H9 (cell line): ENCODE data around the gene COL23A1. TPM values are rescaled to one million over a fixed set of nuclear protein-coding genes. Genes with fewer than 3 reads are reported as not detected.
A peak's percentile ranks its signal among the peaks of the same experiment; 100 is the strongest.

Source experiments
- DNase-seq: peaks from one replicate; pipeline ENCODE4 v3.0.0-alpha.2; 2017
- H2AFZ ChIP-seq: one replicate; pipeline ENCODE4 v1.6.1; 2013; ENCODE audit warnings: mild to moderate bottlenecking, low read length, control low read depth, moderate library complexity
- H2AK5ac ChIP-seq: 2 replicates; pipeline ENCODE4 v1.6.1; 2013; ENCODE audit warnings: low read length, control low read depth, mixed read lengths; ENCODE audit not compliant: insufficient read length
- H2BK120ac ChIP-seq: one replicate; pipeline ENCODE4 v1.6.1; 2013; ENCODE audit warnings: low read depth, mild to moderate bottlenecking, low read length, control low read depth, inconsistent platforms; ENCODE audit not compliant: poor library complexity, severe bottlenecking
- H2BK12ac ChIP-seq: 2 replicates; pipeline ENCODE4 v1.6.1; 2013; ENCODE audit warnings: low read length, control low read depth, mixed read lengths, low read depth; ENCODE audit not compliant: insufficient read length
- H2BK15ac ChIP-seq: 2 replicates; pipeline ENCODE4 v1.6.1; 2013; ENCODE audit warnings: low read depth, low read length, control low read depth
- H2BK20ac ChIP-seq: one replicate; pipeline ENCODE4 v1.6.1; 2013; ENCODE audit warnings: low read depth, mild to moderate bottlenecking, low read length, control low read depth, inconsistent platforms; ENCODE audit not compliant: poor library complexity, severe bottlenecking
- H2BK5ac ChIP-seq: 2 replicates; pipeline ENCODE4 v1.6.1; 2013; ENCODE audit warnings: low read length, control low read depth, mixed read lengths; ENCODE audit not compliant: insufficient read length
- H3K14ac ChIP-seq: 2 replicates; pipeline ENCODE4 v1.6.1; 2013; ENCODE audit warnings: low read length, control low read depth; ENCODE audit not compliant: insufficient read depth
- H3K18ac ChIP-seq: 2 replicates; pipeline ENCODE4 v1.6.1; 2013; ENCODE audit warnings: low read depth, mild to moderate bottlenecking, mixed read lengths, low read length, control low read depth; ENCODE audit not compliant: insufficient read length
- H3K23ac ChIP-seq: 2 replicates; pipeline ENCODE4 v1.6.1; 2013; ENCODE audit warnings: low read length, control low read depth, mixed read lengths, low read depth; ENCODE audit not compliant: insufficient read length
- H3K23me2 ChIP-seq: 2 replicates; pipeline ENCODE4 v1.6.1; 2013; ENCODE audit warnings: low read depth, mild to moderate bottlenecking, mixed read lengths, low read length, control low read depth; ENCODE audit not compliant: insufficient read length, poor library complexity, severe bottlenecking
- H3K27ac ChIP-seq: 2 replicates; pipeline ENCODE4 v1.5.1; 2013; ENCODE audit warnings: low read length, control low read depth, mixed read lengths, low read depth; ENCODE audit not compliant: insufficient read length
- H3K27me3 ChIP-seq: 2 replicates; pipeline ENCODE4 v1.6.1; 2013; ENCODE audit warnings: low read length, control low read depth, inconsistent platforms; ENCODE audit not compliant: insufficient read depth
- H3K4ac ChIP-seq: 2 replicates; pipeline ENCODE4 v1.6.1; 2013; ENCODE audit warnings: low read depth, mild to moderate bottlenecking, control low read depth, inconsistent platforms, low read length, moderate library complexity
- H3K4me1 ChIP-seq: 2 replicates; pipeline ENCODE4 v1.6.1; 2013; ENCODE audit warnings: low read length, control low read depth, inconsistent platforms; ENCODE audit not compliant: insufficient read depth
- H3K4me2 ChIP-seq: 2 replicates; pipeline ENCODE4 v1.6.1; 2013; ENCODE audit warnings: low read length, control low read depth, mixed read lengths; ENCODE audit not compliant: insufficient read length, insufficient read depth
- H3K56ac ChIP-seq: 2 replicates; pipeline ENCODE4 v1.6.1; 2013; ENCODE audit warnings: low read depth, mild to moderate bottlenecking, mixed read lengths, low read length, control low read depth; ENCODE audit not compliant: insufficient read length
- H3K79me1 ChIP-seq: 2 replicates; pipeline ENCODE4 v1.6.1; 2013; ENCODE audit warnings: low read depth, mild to moderate bottlenecking, moderate library complexity, low read length, control low read depth, inconsistent platforms; ENCODE audit not compliant: insufficient read depth, poor library complexity, severe bottlenecking
- H3K79me2 ChIP-seq: 2 replicates; pipeline ENCODE4 v1.6.1; 2013; ENCODE audit warnings: low read length, control low read depth, inconsistent platforms; ENCODE audit not compliant: insufficient read depth
- H3K9ac ChIP-seq: 2 replicates; pipeline ENCODE4 v1.6.1; 2013; ENCODE audit warnings: low read length, control low read depth, mixed read lengths; ENCODE audit not compliant: insufficient read length; ENCODE audit errors: extremely low read depth
- H3K9me3 ChIP-seq: one replicate; pipeline ENCODE4 v1.6.1; 2013; ENCODE audit warnings: low read depth, low read length, inconsistent platforms; ENCODE audit not compliant: control insufficient read depth
- H3T11ph ChIP-seq: one replicate; pipeline ENCODE4 v1.6.1; 2013; ENCODE audit warnings: mild to moderate bottlenecking, low read length, control low read depth, inconsistent platforms
- H4K20me1 ChIP-seq: one replicate; pipeline ENCODE4 v1.6.1; 2013; ENCODE audit not compliant: control insufficient read depth, insufficient read length, insufficient read depth
- H4K5ac ChIP-seq: 2 replicates; pipeline ENCODE4 v1.6.1; 2013; ENCODE audit warnings: low read depth, mild to moderate bottlenecking, mixed read lengths, low read length, control low read depth; ENCODE audit not compliant: insufficient read length
- H4K8ac ChIP-seq: replicated peaks from 2 replicates; pipeline ENCODE4 v1.6.1; 2013; ENCODE audit warnings: low read length, control low read depth, mixed read lengths, low read depth; ENCODE audit not compliant: insufficient read length
- H4K91ac ChIP-seq: 2 replicates; pipeline ENCODE4 v1.6.1; 2013; ENCODE audit warnings: low read depth, mild to moderate bottlenecking, moderate library complexity, mixed read lengths, low read length, control low read depth; ENCODE audit not compliant: insufficient read length
- H3K27ac Mint-ChIP-seq, 3 experiments: 2 replicates in 2 of 3; 3 replicates in 1 of 3; pipeline ENCODE4 v1.8.0; 2020 to 2021; ENCODE audit warnings: mixed read lengths in 3 of 3, mild to moderate bottlenecking in 1 of 3, moderate library complexity in 1 of 3
- H3K27me3 Mint-ChIP-seq: 2 replicates; pipeline ENCODE4 v1.8.0; 2021; ENCODE audit warnings: low read depth, mild to moderate bottlenecking, moderate library complexity, mixed read lengths
- H3K36me3 Mint-ChIP-seq, 3 experiments: 2 replicates in 2 of 3; 3 replicates in 1 of 3; pipeline ENCODE4 v1.8.0; 2020 to 2021; ENCODE audit warnings: low read depth in 3 of 3, mixed read lengths in 3 of 3; ENCODE audit not compliant: insufficient read depth in 1 of 3
- H3K4me1 Mint-ChIP-seq, 2 experiments: 2 replicates each; pipeline ENCODE4 v1.8.0; 2020; ENCODE audit warnings: mixed read lengths in 2 of 2
- H3K4me3 Mint-ChIP-seq, 2 experiments: 2 replicates in 1 of 2; 3 replicates in 1 of 2; pipeline ENCODE4 v1.8.0; 2020 to 2021; ENCODE audit warnings: mild to moderate bottlenecking in 2 of 2, mixed read lengths in 2 of 2, moderate library complexity in 1 of 2
- H3K9me3 Mint-ChIP-seq, 2 experiments: 2 replicates in 1 of 2; 3 replicates in 1 of 2; pipeline ENCODE4 v1.8.0; 2020; ENCODE audit warnings: mild to moderate bottlenecking in 2 of 2, mixed read lengths in 2 of 2, moderate library complexity in 1 of 2
- WGBS: extraction: QIAGEN DNeasy Blood & Tissue Kit; methylation state at CpG from one replicate; pipeline ENCODE4 v1.1.7; 2013; ENCODE audit warnings: missing lambda C conversion rate, low lambda C conversion rate, mixed read lengths; ENCODE audit not compliant: insufficient read length; ENCODE audit errors: extremely low coverage; 5-methylcytosine and 5-hydroxymethylcytosine counted together
- total RNA-seq: library from RNA; stranded (reverse); gene quantifications from 2 replicates; pipeline ENCODE4 v1.2.1, GENCODE V29; 2021
- TF ChIP-seq, protein P1 (sequence below): fragments of 200-600 bp; sonication (generic); conservative IDR thresholded peaks from 3 replicates; pipeline ENCODE4 v1.8.0; 2021; ENCODE audit warnings: antibody characterized with exemption, mild to moderate bottlenecking

The COL23A1 gene
- total RNA-seq, 1 experiment from 2014 or later, result 2.6 TPM

DNA sequence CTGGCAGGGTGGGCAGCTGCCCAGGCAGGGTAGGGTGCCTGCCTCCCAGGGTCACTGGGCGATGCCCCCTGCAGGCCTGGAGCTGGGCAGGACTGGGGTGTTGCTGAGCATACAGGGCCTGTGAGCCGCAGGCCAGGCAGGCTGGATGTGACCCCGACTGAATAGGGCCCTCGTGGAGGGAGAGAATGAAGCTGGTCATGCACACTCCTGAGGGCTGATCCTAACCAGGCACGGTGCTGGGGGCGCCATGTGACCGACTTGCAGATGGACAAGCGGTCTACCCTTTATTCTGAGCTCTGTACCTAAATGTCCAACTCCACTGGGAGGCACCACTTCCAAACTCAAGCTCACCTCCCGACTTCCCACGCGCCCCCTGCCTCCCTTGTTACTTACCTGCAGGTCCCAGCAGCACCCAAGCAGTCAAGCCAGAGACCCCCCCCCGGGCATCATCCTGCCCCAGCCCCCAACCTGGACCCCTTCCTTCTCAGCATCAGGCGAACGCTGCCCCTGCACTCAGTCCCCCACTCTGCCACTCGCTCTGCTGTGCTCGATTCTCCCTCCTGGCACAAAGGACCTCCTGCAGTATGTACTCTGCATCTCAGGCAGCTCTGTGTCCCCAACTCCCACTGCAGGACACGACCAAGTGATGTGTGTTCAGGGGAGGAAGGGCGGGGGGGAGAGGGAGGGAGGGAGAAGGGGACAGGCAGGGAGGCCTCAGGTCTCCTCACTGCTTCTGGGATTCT is 280.8 kb downstream of the COL23A1 start:
- Histone ChIP-seq H3K27me3 (no peaks in the 10 kb centered on the region), H4K8ac (no peak overlapping the region), H2BK15ac (no peak overlapping the region), H3K79me2 (no peaks in the 10 kb centered on the region), H2BK12ac (no peak overlapping the region), H3K79me1 (no peaks in the 10 kb centered on the region), H2BK5ac (no peak overlapping the region), H3K23ac (no peak overlapping the region), H2AFZ (no peak overlapping the region), H3K9me3 (no peaks in the 10 kb centered on the region), H4K20me1 (no peaks in the 10 kb centered on the region), H3K18ac (no peak overlapping the region), H3K23me2 (no peaks in the 10 kb centered on the region), H4K91ac (no peak overlapping the region), H4K5ac (no peak overlapping the region), H2BK20ac (no peak overlapping the region), H3K9ac (no peak overlapping the region), H2BK120ac (no peak overlapping the region), H3K27ac (no peak overlapping the region), H3K56ac (no peak overlapping the region), H3K4ac (no peak overlapping the region), H2AK5ac (no peak overlapping the region), H3K4me2 (no peak overlapping the region), H3K14ac (no peak overlapping the region), H3K4me1 (no peaks in the 10 kb centered on the region; the same call in 1 of the 2 replicates), H3T11ph (no peak overlapping the region)
- Mint-ChIP-seq H3K27ac (peak overlapping the region in 1 of 3 experiments; percentile 71; a peak in 1 of 7 replicates), H3K4me1 (peaks cover 16 to 30% of the 10 kb centered on the region in 2 experiments), H3K4me3 (no peak overlapping the region), H3K9me3 (no peaks in the 10 kb centered on the region), H3K27me3 (no peaks in the 10 kb centered on the region; the same call in 1 of the 2 replicates), H3K36me3 (no peaks in the 10 kb centered on the region; a peak in 1 of 7 replicates)
- no peak for DNase-seq
- TF ChIP-seq, protein P1, sequence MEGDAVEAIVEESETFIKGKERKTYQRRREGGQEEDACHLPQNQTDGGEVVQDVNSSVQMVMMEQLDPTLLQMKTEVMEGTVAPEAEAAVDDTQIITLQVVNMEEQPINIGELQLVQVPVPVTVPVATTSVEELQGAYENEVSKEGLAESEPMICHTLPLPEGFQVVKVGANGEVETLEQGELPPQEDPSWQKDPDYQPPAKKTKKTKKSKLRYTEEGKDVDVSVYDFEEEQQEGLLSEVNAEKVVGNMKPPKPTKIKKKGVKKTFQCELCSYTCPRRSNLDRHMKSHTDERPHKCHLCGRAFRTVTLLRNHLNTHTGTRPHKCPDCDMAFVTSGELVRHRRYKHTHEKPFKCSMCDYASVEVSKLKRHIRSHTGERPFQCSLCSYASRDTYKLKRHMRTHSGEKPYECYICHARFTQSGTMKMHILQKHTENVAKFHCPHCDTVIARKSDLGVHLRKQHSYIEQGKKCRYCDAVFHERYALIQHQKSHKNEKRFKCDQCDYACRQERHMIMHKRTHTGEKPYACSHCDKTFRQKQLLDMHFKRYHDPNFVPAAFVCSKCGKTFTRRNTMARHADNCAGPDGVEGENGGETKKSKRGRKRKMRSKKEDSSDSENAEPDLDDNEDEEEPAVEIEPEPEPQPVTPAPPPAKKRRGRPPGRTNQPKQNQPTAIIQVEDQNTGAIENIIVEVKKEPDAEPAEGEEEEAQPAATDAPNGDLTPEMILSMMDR, result no peak; the same call in 2 of the 3 replicates
- no CpG with 5 or more reads among the region's 18 CpGs for WGBS
